SU-DHL-6 (cell line): ENCODE results near the gene CD70.
"Not testable (repeated sequence)": the region's sequence is repeated elsewhere in the genome, so short reads cannot be mapped to it uniquely, and the experiment has no call there.

Source experiments
- H2AFZ ChIP-seq: fragments of 200-600 bp; sonication (generic); 2 replicates; pipeline ENCODE4 v1.6.1; 2014; ENCODE audit warnings: low read depth, mild to moderate bottlenecking, moderate library complexity, mixed read lengths, antibody characterized with exemption, low read length; ENCODE audit not compliant: severe bottlenecking
- H3F3A ChIP-seq: fragments of 200-600 bp; shearing (Covaris generic); 2 replicates; pipeline ENCODE4 v1.6.0; 2016; ENCODE audit warnings: antibody characterized with exemption, mild to moderate bottlenecking; ENCODE audit not compliant: insufficient read depth
- H3K27ac ChIP-seq: fragments of 200-600 bp; sonication (generic); 2 replicates; pipeline ENCODE4 v1.5.1; 2016; ENCODE audit warnings: low read depth, mild to moderate bottlenecking, low read length, moderate library complexity, mixed read lengths
- H3K27me3 ChIP-seq: fragments of 200-600 bp; sonication (generic), shearing (Covaris generic); 2 replicates; pipeline ENCODE4 v1.6.0; 2014; ENCODE audit warnings: mild to moderate bottlenecking, low read length
- H3K36me3 ChIP-seq: fragments of 200-600 bp; sonication (generic); 2 replicates; pipeline ENCODE4 v1.6.1; 2014; ENCODE audit warnings: mild to moderate bottlenecking, low read length, mixed read lengths
- H3K4me2 ChIP-seq: fragments of 300-600, 200-600 bp; shearing (Covaris generic), sonication (generic); 2 replicates; pipeline ENCODE4 v1.6.0; 2014; ENCODE audit warnings: low read length, low read depth, mild to moderate bottlenecking; ENCODE audit not compliant: poor library complexity, severe bottlenecking
- H3K4me3 ChIP-seq: fragments of 200-600 bp; sonication (generic); 2 replicates; pipeline ENCODE4 v1.5.1; 2014; ENCODE audit warnings: antibody characterized with exemption, low read length, mild to moderate bottlenecking, mixed read lengths; ENCODE audit not compliant: insufficient read depth, poor library complexity, severe bottlenecking
- H3K79me2 ChIP-seq: fragments of 200-600 bp; sonication (generic); 2 replicates; pipeline ENCODE4 v1.6.1; 2014; ENCODE audit warnings: mild to moderate bottlenecking, low read length, moderate library complexity; ENCODE audit not compliant: insufficient read depth
- H3K9ac ChIP-seq: fragments of 200-600 bp; sonication (generic); 2 replicates; pipeline ENCODE4 v1.7.0; 2014; ENCODE audit warnings: mild to moderate bottlenecking, low read length
- H3K9me2 ChIP-seq: fragments of 200-600 bp; sonication (generic); replicated peaks from 2 replicates; pipeline ENCODE4 v1.6.1; 2014; ENCODE audit warnings: low read length; ENCODE audit not compliant: insufficient read depth
- H3K9me3 ChIP-seq: fragments of 200-600 bp; sonication (generic); 2 replicates; pipeline ENCODE4 v1.6.1; 2014; ENCODE audit warnings: low read length, mixed read lengths; ENCODE audit not compliant: insufficient read depth
- H4K20me1 ChIP-seq: fragments of 200-600 bp; sonication (generic); 2 replicates; pipeline ENCODE4 v1.6.1; 2014; ENCODE audit warnings: low read depth, mild to moderate bottlenecking, antibody characterized with exemption, low read length, moderate library complexity, mixed read lengths
- EZH2phosphoT487 ChIP-seq: fragments of 200-600 bp; sonication (generic), shearing (Covaris generic); conservative IDR thresholded peaks from 2 replicates; pipeline ENCODE4 v1.6.1; 2018; ENCODE audit warnings: mild to moderate bottlenecking, antibody characterized with exemption, low read length, moderate library complexity, mixed read lengths
- TF ChIP-seq, protein P1 (sequence below): fragments of 200-600 bp; sonication (generic); IDR thresholded peaks from one replicate; pipeline ENCODE4 v1.5.1; 2017; ENCODE audit warnings: antibody characterized with exemption, mild to moderate bottlenecking, low read length, moderate library complexity; ENCODE audit not compliant: insufficient read depth, poor library complexity, severe bottlenecking

Gene CD70

GRCh38 chr19:6587093-6587820 is 3.7 kb downstream of the CD70 start:
- no peaks in the 10 kb centered on the region for H3K9me3 ChIP-seq
- H3K36me3 ChIP-seq: no peaks in the 10 kb centered on the region
- H4K20me1 ChIP-seq: no peaks in the 10 kb centered on the region
- TF ChIP-seq, protein P1, sequence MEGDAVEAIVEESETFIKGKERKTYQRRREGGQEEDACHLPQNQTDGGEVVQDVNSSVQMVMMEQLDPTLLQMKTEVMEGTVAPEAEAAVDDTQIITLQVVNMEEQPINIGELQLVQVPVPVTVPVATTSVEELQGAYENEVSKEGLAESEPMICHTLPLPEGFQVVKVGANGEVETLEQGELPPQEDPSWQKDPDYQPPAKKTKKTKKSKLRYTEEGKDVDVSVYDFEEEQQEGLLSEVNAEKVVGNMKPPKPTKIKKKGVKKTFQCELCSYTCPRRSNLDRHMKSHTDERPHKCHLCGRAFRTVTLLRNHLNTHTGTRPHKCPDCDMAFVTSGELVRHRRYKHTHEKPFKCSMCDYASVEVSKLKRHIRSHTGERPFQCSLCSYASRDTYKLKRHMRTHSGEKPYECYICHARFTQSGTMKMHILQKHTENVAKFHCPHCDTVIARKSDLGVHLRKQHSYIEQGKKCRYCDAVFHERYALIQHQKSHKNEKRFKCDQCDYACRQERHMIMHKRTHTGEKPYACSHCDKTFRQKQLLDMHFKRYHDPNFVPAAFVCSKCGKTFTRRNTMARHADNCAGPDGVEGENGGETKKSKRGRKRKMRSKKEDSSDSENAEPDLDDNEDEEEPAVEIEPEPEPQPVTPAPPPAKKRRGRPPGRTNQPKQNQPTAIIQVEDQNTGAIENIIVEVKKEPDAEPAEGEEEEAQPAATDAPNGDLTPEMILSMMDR: no peak
- no peak for TF ChIP-seq EZH2phosphoT487
- peak overlapping the region; percentile 48 for H3K9ac ChIP-seq
- H3K79me2 ChIP-seq: no peaks in the 10 kb centered on the region
- H2AFZ ChIP-seq: peak overlapping the region; percentile 54
- peak overlapping the region; percentile 5 for H3K4me3 ChIP-seq
- peak overlapping the region; percentile 48; the same call in 1 of the 2 replicates for H3K27ac ChIP-seq
- no peaks in the 10 kb centered on the region for H3K27me3 ChIP-seq
- no peaks in the 10 kb centered on the region for H3K9me2 ChIP-seq
- H3K4me2 ChIP-seq: peak overlapping the region; percentile 66
- H3F3A ChIP-seq: peaks cover 5% of the 10 kb centered on the region; the same call in 1 of the 2 replicates

DNA sequence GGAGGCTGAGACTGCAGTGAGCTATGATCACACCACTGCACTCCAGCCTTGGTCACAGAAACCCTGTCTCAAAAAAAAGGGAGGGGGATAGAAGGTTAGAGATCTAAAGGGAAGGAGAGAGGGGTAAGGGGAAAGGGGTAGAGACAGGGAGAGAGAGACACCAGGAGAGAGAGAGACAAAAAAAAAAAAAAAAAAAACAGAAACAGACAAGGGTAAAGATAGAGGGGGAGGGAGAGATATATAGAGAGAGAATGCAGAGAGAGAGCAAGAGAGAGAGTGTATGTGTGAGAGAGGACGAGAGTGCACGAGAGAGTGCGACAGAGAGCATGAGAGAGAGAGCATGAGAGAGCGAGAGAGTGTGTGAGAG is 4.2 kb downstream of the CD70 start:
- peak overlapping the region; percentile 48 for H3K9ac ChIP-seq

DNA sequence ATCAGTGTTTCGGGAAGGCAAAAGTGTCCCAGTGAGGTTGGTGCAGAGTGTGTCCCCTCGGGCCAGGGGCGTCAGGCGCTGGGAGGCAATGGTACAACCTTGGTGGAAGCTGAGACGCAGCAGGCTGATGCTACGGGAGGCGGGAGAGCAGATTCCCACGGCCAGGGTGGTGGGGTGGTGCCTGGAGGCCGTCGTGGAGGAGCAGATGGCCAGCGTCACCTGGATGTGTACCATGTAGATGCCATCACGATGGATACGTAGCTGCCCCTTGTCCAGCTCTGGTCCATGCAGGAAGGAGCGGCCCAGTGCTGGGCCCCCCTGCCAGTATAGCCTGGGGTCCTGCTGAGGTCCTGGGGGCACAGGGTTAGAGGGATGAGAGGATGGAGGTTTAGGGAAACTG is 4.9 kb downstream of the CD70 start:
- Histone ChIP-seq H3K27me3 (no peaks in the 10 kb centered on the region), H3K27ac (no peak overlapping the region), H3F3A (peaks cover 5% of the 10 kb centered on the region; the same call in 1 of the 2 replicates), H3K9me3 (no peaks in the 10 kb centered on the region), H3K9ac (no peak overlapping the region), H3K79me2 (no peaks in the 10 kb centered on the region), H3K36me3 (no peaks in the 10 kb centered on the region), H3K4me3 (no peak overlapping the region), H3K9me2 (no peaks in the 10 kb centered on the region), H2AFZ (no peak overlapping the region), H3K4me2 (no peak overlapping the region), H4K20me1 (no peaks in the 10 kb centered on the region)
- TF ChIP-seq, protein P1: no peak
- no peak for TF ChIP-seq EZH2phosphoT487

More for the DNA sequence above, 4.2 kb downstream of the CD70 start:
- Histone ChIP-seq H3K79me2 (no peaks in the 10 kb centered on the region), H3K27ac (0 out of 2 replicates have a peak overlapping the region, but pooled peaks have one; percentile 30), H3K4me3 (peak overlapping the region; percentile 5), H3K4me2 (peak overlapping the region; percentile 66), H3F3A (peaks cover 5% of the 10 kb centered on the region; the same call in 1 of the 2 replicates), H4K20me1 (no peaks in the 10 kb centered on the region), H3K27me3 (no peaks in the 10 kb centered on the region), H2AFZ (peak overlapping the region; percentile 54), H3K9me2 (no peaks in the 10 kb centered on the region), H3K9me3 (no peaks in the 10 kb centered on the region), H3K36me3 (no peaks in the 10 kb centered on the region)
- TF ChIP-seq EZH2phosphoT487: no peak
- TF ChIP-seq, protein P1: no peak

DNA sequence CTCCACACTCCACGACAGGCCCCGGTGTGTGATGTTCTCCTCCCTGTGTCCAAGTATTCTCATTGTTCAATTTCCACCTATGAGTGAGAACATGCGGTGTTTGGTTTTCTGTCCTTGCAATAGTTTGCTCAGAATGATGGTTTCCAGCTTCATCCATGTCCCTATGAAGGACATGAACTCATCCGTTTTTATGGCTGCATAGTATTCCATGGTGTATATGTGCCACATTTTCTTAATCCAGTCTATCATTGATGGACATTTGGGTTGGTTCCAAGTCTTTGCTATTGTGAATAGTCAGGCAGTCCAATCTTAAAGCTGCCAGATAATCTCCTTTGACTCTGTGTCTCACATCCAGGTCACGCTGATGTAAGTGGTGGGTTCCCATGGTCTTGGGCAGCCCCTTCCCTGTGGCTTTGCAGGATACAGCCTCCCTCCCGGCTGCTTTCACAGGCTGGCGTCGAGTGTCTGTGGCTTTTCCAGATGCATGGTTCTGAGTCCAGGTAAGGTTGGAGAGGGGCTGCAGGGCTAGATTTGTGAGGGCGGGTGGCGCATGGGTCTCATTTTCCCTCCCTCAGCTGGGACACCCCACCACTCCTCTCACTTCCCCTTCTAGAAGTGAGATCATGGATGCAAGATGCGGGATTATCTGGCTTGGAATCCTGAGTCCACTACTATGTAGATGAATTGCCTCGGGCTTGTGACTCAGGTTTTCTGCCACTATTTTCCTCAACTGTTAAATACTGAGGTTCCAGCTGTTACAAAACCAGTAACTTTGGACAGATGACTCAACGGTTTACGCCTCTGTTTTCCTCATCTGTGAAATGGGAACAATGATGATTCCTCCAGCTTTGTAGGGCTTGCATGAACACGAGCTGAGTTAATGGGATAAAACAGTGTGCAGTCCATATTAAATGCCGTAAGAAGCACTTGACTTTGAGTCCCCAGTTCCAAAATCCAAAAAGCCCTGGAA is 8.2 kb downstream of the CD70 start:
- not testable (repeated sequence) for H3K4me2 ChIP-seq, H3K36me3 ChIP-seq

More for the DNA sequence above, 8.2 kb downstream of the CD70 start:
- H3K79me2 ChIP-seq, H3K9me3 ChIP-seq, H4K20me1 ChIP-seq, H3K9me2 ChIP-seq, H3K27me3 ChIP-seq, H3F3A ChIP-seq, H3K27ac ChIP-seq, H3K4me3 ChIP-seq, H2AFZ ChIP-seq, H3K9ac ChIP-seq: not testable (repeated sequence)
